Activated T-cell treated with anti-CD3 and anti-CD28 coated beads, Interleukin-2, amount 50 U/mL, for 72 hours (primary cell): ENCODE data around the gene PDE10A. TPM values are rescaled to one million over a fixed set of nuclear protein-coding genes. Genes with fewer than 3 reads are reported as not detected.
"Not testable (repeated sequence)": the region's sequence is repeated elsewhere in the genome, so short reads cannot be mapped to it uniquely, and the experiment has no call there.

Experiments
- ATAC-seq, 2 donors: fragments of 150-1000 bp; cut with Tn5 transposase; replicated peaks in 1 of 2; 2 replicates each; pipeline ENCODE4 v1.10.0; 2021; ENCODE audit warnings: moderate library complexity in 2 of 2, mild to moderate bottlenecking in 1 of 2
- DNase-seq, 2 donors: peaks; one replicate each; pipeline ENCODE4 v3.0.0; 2021 to 2022; ENCODE audit warnings: mixed read lengths in 1 of 2
- H3K27ac Mint-ChIP-seq: one replicate; pipeline ENCODE4 v1.8.0; 2022; ENCODE audit warnings: mild to moderate bottlenecking, moderate library complexity, mixed read lengths
- H3K27me3 Mint-ChIP-seq: one replicate; pipeline ENCODE4 v1.8.0; 2022; ENCODE audit warnings: low read depth, mixed read lengths
- H3K36me3 Mint-ChIP-seq, 2 donors: one replicate each; pipeline ENCODE4 v1.8.0; 2022; ENCODE audit warnings: mixed read lengths in 2 of 2, mild to moderate bottlenecking in 1 of 2; ENCODE audit not compliant: insufficient read depth in 2 of 2
- H3K4me1 Mint-ChIP-seq: one replicate; pipeline ENCODE4 v1.8.0; 2022; ENCODE audit warnings: low read depth, mixed read lengths
- H3K4me3 Mint-ChIP-seq, 2 donors: one replicate each; pipeline ENCODE4 v1.8.0; 2022; ENCODE audit warnings: mild to moderate bottlenecking in 2 of 2, mixed read lengths in 2 of 2, moderate library complexity in 2 of 2
- H3K9me3 Mint-ChIP-seq, 2 donors: one replicate each; pipeline ENCODE4 v1.8.0; 2022; ENCODE audit warnings: mixed read lengths in 2 of 2
- total RNA-seq, 2 donors: library from RNA; stranded (reverse); gene quantifications; one replicate each; pipeline ENCODE4 v1.2.3, GENCODE V29; 2022

PDE10A gene
- total RNA-seq, 2 donors from 2014 or later = not detected

DNA sequence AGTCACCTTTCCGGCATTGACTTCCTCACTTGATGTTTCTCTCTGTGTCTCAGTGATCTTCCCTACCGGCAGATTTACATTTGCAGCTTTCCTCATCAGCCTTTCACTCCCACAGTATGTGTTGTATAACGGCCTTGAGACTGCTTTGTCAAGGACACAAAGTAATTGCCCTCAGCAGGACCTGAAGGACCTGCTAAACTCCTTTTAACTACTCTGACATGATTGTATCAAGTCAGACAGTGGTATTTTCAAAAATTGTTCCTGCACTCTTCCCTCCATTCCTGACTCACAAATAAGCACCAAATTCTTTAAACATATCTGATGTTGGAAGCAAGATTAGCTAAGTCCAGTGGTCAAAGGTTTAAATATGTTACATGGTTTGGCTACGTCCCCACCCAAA is 62.4 kb downstream of the PDE10A start:
- Mint-ChIP-seq H3K9me3 (peaks cover 3 to 10% of the 10 kb centered on the region in 2 donors), H3K27ac (no peak overlapping the region), H3K36me3 (no peaks in the 10 kb centered on the region), H3K4me1 (no peaks in the 10 kb centered on the region), H3K4me3 (no peak overlapping the region), H3K27me3 (no peaks in the 10 kb centered on the region)
- DNase-seq (no peak), ATAC-seq (no peak)

DNA sequence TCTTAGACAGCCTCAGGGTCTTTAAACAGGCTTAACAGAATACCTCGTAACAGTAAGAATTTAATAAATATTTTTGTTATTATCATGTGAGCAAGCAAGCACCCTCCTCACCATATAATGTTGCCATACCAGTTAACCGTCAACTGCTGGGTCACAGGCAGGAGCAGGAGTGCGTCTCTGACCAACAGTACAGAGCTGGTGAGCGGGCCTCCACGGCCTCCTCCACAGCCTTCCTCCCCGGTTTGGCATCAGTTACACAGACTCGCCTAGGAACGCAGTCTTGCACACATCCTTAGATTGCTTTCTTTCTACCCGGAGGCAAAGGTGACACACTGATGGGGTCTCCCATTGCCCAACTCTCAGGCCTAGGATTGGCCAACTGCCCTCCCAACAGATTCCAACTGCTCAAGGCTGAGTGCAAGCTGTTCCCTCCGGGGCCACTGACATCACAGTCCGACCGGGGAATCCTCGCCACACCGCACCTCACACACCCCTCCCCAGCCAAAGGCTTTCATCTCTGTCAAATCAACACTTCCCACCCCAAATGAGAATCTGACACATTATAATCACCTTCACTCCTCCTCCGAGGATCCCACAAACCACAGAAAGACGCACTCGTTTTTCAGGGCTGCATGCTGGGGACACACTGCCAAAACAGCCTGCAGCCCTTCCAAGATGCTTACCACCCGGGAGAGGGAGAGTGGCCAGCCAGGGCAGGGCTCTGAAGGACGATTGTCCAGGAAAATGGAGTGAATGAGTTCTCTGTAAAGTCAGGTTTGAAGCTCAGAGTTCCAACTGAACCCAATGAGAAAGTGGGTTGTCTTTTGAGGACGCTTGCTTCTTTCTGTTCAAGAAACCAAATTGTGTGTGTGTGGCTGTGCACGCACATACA is 63.2 kb downstream of the PDE10A start:
- Mint-ChIP-seq H3K9me3 (peaks cover 3 to 10% of the 10 kb centered on the region in 2 donors), H3K27ac (no peak overlapping the region), H3K36me3 (no peaks in the 10 kb centered on the region), H3K27me3 (no peaks in the 10 kb centered on the region), H3K4me1 (no peaks in the 10 kb centered on the region), H3K4me3 (no peak overlapping the region)
- ATAC-seq = no peak
- no peak for DNase-seq

DNA sequence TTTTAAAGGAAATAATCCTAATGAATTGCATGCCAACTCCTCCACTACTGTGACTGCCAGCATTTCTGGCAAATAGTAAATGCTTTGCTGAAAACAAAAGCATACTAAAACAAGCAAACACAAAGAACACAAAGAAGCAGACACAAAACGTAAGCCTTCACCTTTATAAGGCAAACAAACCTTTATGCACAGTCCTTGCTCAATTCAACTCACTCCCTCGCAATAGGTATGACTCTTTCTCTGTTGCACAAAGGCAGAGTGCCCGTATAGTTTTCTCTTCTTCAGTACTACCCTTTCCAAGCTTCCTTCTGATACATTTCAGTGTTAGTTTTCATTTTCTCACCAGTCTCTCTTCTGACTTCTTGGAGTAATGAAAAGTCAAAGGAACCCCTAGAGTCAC is 63.9 kb downstream of the PDE10A start:
- no peaks in the 10 kb centered on the region for H3K4me1 Mint-ChIP-seq
- no peaks in the 10 kb centered on the region for H3K36me3 Mint-ChIP-seq
- ATAC-seq = no peak
- no peaks in the 10 kb centered on the region for H3K27me3 Mint-ChIP-seq
- H3K4me3 Mint-ChIP-seq = no peak overlapping the region
- H3K9me3 Mint-ChIP-seq = peaks cover 3 to 11% of the 10 kb centered on the region in 2 donors
- DNase-seq = no peak
- H3K27ac Mint-ChIP-seq = no peak overlapping the region

DNA sequence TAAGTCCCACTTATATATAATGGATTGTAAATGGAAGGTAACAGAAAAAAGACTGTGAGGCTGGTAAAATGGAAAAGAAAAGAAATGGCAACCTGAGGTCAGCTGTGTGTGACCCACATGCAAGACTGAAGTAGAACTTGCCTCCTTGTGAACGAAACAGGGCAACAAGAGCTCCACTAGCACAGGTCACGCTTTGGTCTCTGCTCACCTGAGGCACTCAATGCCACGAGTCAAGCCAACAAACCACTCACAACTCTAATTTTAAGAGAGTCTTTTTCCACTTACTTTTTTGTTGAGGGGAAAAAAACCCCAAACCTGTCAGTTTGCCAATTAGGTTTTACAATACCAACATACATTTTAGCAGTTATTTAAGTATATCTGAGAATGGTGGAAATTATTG is 65.2 kb downstream of the PDE10A start:
- no peak overlapping the region for H3K4me3 Mint-ChIP-seq
- peaks cover 5 to 11% of the 10 kb centered on the region in 2 donors for H3K9me3 Mint-ChIP-seq
- H3K27me3 Mint-ChIP-seq = no peaks in the 10 kb centered on the region
- no peak for ATAC-seq
- no peak for DNase-seq
- H3K36me3 Mint-ChIP-seq = no peaks in the 10 kb centered on the region
- no peaks in the 10 kb centered on the region for H3K4me1 Mint-ChIP-seq
- no peak overlapping the region for H3K27ac Mint-ChIP-seq

DNA sequence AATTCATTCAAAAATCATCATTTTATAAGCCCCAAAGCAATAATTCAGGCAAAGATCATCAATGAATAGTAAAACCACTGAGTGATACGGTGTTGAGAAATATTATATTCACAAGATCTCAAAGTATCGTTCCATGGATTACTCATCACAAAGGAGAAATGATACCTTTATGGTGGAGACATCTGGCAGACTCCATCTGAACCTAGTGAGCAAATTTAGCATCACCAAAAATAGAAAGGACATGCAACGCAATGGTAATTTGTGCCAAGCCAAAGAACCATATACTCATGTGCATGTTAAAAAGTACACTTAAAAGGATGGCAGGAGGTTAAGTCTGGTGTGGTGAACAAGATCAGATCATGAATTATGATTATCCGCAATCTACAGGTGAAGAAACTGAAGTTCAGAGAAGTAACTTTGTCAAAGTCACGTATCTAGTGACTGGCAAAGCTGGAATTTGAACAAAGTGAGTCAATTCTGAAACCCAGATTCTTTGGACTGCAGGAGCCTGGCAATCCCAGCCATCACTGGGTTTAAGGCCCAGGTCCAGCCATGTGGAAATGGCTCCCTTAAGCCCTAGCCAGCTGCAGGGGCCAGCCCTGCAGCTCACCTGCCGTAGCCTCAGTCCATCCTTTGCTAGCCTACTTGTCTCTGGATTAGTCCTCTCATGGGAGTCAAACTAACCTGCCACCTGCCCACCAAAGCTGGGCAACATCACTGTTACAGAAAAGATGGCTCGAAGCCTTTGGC is 68.3 kb downstream of the PDE10A start:
- H3K27me3 Mint-ChIP-seq = no peaks in the 10 kb centered on the region
- ATAC-seq = no peak
- no peaks in the 10 kb centered on the region for H3K36me3 Mint-ChIP-seq
- no peak for DNase-seq
- H3K9me3 Mint-ChIP-seq = peaks cover 2 to 4% of the 10 kb centered on the region in 2 donors
- no peak overlapping the region for H3K4me3 Mint-ChIP-seq
- H3K4me1 Mint-ChIP-seq = no peaks in the 10 kb centered on the region
- H3K27ac Mint-ChIP-seq = no peak overlapping the region

DNA sequence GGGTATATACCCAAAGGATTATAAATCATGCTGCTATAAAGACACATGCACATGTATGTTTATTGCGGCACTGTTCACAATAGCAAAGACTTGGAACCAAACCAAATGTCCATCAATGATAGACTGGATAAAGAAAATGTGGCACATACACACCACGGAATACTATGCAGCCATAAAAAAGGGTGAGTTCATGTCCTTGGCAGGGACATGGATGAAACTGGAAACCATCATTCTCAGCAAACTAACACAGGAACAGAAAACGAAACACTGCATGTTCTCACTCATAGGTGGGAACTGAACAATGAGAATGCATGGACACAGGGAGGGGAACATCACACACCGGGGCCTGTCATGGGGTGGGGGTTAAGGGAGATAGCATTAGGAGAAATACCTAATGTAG is 70.1 kb downstream of the PDE10A start:
- ATAC-seq, H3K4me3 Mint-ChIP-seq, H3K4me1 Mint-ChIP-seq, H3K27me3 Mint-ChIP-seq, H3K9me3 Mint-ChIP-seq, H3K27ac Mint-ChIP-seq, DNase-seq, H3K36me3 Mint-ChIP-seq: not testable (repeated sequence)

DNA sequence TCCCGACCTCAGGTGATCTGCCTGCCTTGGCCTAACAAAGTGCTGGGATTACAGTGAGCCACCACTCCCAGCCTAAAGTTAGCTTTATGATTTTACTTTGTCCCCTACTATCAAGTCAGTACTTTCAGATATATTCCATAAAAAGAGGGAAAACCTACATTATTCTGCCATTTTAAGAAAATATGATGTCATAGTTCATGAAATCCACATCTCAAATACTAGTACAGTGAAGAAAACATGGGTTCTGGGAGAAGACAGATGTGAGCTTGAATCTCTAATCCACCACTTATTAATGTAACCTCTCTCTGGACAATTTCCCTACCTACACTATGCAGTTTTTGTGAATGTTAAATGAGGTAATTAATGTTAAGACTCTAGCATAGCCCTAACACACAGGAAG is 74.5 kb downstream of the PDE10A start:
- Mint-ChIP-seq H3K36me3 (no peaks in the 10 kb centered on the region), H3K4me3 (no peak overlapping the region), H3K4me1 (no peaks in the 10 kb centered on the region), H3K27me3 (no peaks in the 10 kb centered on the region), H3K9me3 (peaks cover 2 to 12% of the 10 kb centered on the region in 2 donors), H3K27ac (no peak overlapping the region)
- DNase-seq = no peak
- ATAC-seq = no peak

DNA sequence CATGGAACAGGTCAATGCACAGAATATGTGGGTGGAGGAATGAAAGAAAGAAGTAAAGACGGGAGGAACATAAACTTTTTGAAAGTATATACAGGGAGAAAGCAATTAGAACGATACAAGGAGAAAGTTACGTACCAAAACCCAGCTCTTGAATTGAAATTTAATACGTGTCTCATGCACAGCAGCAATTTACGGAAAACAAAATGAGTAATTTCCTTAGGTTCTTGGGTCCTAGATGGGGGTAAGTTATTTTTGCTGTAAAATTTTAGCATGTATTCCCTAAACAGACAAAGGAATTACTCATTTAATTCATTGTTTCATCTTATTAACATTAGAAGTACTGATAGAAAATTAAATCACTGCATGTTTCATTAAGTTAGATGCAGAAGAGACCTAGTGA is 75.8 kb downstream of the PDE10A start:
- H3K27me3 Mint-ChIP-seq = no peaks in the 10 kb centered on the region
- peaks cover 0 to 12% of the 10 kb centered on the region in 2 donors for H3K9me3 Mint-ChIP-seq
- DNase-seq (no peak), ATAC-seq (no peak)
- no peaks in the 10 kb centered on the region for H3K36me3 Mint-ChIP-seq
- H3K4me1 Mint-ChIP-seq = no peaks in the 10 kb centered on the region
- no peak overlapping the region for H3K27ac Mint-ChIP-seq
- H3K4me3 Mint-ChIP-seq = no peak overlapping the region

DNA sequence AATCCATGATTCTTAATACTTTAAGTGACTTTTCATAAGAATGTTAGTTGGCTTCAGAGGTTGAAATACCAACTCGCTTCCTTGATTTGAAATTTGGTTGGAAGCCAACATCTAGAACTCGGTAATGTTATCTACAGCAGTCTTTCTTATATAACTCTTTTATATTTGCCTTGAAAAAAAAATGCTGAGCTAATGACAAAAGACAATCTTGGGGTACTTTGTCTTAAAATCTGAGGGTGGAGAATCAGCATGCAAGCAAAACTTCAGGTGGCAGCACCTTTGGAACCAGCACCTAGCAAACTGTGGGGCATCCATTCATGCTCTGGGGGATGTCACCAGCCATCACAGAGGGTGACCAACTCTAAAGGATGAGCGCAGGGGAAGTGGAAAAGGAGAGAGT is 76.3 kb downstream of the PDE10A start:
- Mint-ChIP-seq H3K36me3 (no peaks in the 10 kb centered on the region), H3K4me1 (no peaks in the 10 kb centered on the region), H3K27ac (no peak overlapping the region), H3K4me3 (no peak overlapping the region), H3K9me3 (peaks cover 0 to 12% of the 10 kb centered on the region in 2 donors), H3K27me3 (no peaks in the 10 kb centered on the region)
- no peak for ATAC-seq
- DNase-seq = no peak

DNA sequence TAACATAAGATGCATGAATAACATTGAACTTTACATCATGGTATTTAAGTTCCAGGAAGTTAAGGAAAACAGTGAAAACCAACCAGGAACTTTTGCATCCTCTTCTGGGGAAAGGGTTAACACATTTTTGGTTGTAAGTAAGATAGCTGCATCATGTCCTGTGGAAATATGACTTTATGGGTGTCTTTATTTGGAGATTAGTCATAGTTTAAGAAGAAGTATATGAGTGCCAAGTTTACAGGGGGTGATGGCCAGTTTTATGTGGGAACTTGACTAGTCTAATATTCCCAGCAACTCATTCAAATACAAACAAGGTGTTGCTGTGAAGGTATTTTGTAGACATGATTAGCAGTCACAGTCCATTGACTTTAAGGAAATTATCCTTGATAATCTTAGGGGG is 78.0 kb downstream of the PDE10A start:
- H3K9me3 Mint-ChIP-seq = peaks cover 0 to 12% of the 10 kb centered on the region in 2 donors
- H3K36me3 Mint-ChIP-seq = no peaks in the 10 kb centered on the region
- ATAC-seq (no peak), DNase-seq (no peak)
- H3K4me1 Mint-ChIP-seq = no peaks in the 10 kb centered on the region
- no peaks in the 10 kb centered on the region for H3K27me3 Mint-ChIP-seq
- no peak overlapping the region for H3K27ac Mint-ChIP-seq
- H3K4me3 Mint-ChIP-seq = no peak overlapping the region

DNA sequence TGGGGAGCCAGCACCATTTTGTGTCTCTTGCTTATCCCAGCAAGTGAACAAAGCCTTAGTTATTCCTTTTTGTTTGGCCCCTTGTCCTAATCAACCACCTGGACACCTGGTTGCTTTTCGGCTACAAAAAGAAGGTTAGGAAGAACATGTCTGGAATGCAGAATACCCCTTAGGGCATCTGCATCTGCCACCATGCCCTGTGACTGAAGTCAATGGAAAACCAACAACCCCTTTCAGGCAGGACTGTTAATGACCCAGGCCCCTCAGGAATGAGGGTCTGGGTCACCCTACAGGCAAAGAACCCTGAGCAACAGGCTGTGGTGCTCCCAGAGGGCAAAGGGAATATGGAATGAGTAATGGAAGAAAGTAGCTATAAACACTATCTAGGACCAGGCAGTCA is 78.5 kb downstream of the PDE10A start:
- Mint-ChIP-seq H3K27me3 (no peaks in the 10 kb centered on the region), H3K27ac (no peak overlapping the region), H3K9me3 (peaks cover 0 to 12% of the 10 kb centered on the region in 2 donors), H3K4me3 (no peak overlapping the region), H3K4me1 (no peaks in the 10 kb centered on the region), H3K36me3 (no peaks in the 10 kb centered on the region)
- ATAC-seq (no peak), DNase-seq (no peak)

DNA sequence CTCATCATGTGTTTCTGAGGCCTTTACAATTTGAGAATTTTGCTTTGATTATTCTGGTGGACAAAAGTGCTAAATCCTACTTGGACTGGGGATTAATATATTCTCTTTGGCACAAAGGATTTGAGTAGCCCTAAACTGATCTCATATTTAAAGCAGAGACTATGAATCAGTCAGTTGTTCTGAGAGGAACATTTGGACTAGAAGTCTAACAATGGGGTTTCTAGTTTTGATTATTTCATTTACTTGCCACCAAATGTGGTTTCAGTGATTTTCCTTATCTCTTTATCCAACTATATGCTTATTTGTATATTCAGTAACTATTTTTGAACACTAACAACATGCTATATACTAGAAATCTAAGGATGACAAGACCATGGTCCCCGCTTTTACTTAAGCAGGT is 81.4 kb downstream of the PDE10A start:
- DNase-seq (no peak), ATAC-seq (no peak)
- Mint-ChIP-seq H3K4me3 (no peak overlapping the region), H3K4me1 (no peaks in the 10 kb centered on the region), H3K27ac (no peak overlapping the region), H3K36me3 (no peaks in the 10 kb centered on the region), H3K9me3 (peaks cover 0 to 7% of the 10 kb centered on the region in 2 donors), H3K27me3 (no peaks in the 10 kb centered on the region)

DNA sequence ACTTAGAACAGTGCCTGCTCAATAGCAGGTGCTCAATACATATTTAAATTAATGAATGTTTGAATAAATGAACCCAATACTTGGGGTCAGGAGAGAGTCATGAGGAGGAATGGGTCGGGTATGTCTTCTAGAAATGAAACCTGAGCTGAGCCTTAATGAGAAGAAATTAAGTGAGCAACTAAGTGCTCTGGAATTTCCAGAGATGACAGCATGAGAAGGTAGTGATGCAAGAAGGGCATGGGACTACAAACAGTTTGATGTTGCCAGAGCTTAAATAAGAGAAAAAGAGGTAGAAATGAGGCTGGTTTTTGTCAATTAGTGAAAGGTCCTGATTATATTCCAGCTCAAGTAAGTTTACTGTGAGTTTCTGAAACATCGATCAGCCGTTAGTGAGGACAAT is 82.9 kb downstream of the PDE10A start:
- Mint-ChIP-seq H3K4me3 (no peak overlapping the region), H3K27ac (no peak overlapping the region), H3K4me1 (no peaks in the 10 kb centered on the region), H3K9me3 (peaks cover 0 to 3% of the 10 kb centered on the region in 2 donors), H3K27me3 (no peaks in the 10 kb centered on the region), H3K36me3 (no peaks in the 10 kb centered on the region)
- DNase-seq = no peak
- no peak for ATAC-seq
